ENCODE data around the gene DHX40. TPM values are rescaled to one million over a fixed set of nuclear protein-coding genes. Genes with fewer than 3 reads are reported as not detected.
A peak's percentile ranks its signal among the peaks of the same experiment; 100 is the strongest.

The DHX40 gene
- total and polyA plus RNA-seq, 2 of the 13 experiments (the other 11 are each of a cell fraction or from before 2014, with no cell fraction given): 22.2 to 37.0 TPM

DNA sequence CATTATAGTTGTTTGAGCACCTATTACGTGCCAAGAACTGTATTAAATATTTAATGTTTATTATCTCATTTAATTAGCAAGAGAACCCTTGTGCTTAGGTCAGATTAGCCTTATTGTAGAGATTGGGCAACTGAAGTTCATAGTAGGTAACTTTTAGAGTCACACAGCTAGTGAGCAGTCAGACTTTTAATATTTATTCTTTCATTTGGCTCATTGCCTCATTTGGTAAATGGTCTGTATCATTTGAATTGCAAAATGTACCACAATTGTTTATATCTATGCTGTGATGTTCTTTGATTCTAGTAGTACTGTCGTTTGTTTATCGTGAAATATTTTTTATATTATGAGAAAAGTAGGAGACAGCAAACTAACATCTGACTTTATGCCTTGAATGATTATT lies 61.9 kb downstream of the DHX40 start (continued):
- TF ChIP-seq, protein P1, sequence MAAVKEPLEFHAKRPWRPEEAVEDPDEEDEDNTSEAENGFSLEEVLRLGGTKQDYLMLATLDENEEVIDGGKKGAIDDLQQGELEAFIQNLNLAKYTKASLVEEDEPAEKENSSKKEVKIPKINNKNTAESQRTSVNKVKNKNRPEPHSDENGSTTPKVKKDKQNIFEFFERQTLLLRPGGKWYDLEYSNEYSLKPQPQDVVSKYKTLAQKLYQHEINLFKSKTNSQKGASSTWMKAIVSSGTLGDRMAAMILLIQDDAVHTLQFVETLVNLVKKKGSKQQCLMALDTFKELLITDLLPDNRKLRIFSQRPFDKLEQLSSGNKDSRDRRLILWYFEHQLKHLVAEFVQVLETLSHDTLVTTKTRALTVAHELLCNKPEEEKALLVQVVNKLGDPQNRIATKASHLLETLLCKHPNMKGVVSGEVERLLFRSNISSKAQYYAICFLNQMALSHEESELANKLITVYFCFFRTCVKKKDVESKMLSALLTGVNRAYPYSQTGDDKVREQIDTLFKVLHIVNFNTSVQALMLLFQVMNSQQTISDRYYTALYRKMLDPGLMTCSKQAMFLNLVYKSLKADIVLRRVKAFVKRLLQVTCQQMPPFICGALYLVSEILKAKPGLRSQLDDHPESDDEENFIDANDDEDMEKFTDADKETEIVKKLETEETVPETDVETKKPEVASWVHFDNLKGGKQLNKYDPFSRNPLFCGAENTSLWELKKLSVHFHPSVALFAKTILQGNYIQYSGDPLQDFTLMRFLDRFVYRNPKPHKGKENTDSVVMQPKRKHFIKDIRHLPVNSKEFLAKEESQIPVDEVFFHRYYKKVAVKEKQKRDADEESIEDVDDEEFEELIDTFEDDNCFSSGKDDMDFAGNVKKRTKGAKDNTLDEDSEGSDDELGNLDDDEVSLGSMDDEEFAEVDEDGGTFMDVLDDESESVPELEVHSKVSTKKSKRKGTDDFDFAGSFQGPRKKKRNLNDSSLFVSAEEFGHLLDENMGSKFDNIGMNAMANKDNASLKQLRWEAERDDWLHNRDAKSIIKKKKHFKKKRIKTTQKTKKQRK (IDR thresholded peaks at IDR 0.05; ENCODE audit: low read length): no peak
- TF ChIP-seq JUNB (CRISPR knock-in tag; IDR thresholded peaks at IDR 0.05; ENCODE audit: borderline replicate concordance) (no peak), FOXO1 (CRISPR knock-in tag; IDR thresholded peaks at IDR 0.05) (no peak), TAF15 (IDR thresholded peaks at IDR 0.05; ENCODE audit: low read depth, low read length, poor library complexity, severe bottlenecking) (no peak)

DNA sequence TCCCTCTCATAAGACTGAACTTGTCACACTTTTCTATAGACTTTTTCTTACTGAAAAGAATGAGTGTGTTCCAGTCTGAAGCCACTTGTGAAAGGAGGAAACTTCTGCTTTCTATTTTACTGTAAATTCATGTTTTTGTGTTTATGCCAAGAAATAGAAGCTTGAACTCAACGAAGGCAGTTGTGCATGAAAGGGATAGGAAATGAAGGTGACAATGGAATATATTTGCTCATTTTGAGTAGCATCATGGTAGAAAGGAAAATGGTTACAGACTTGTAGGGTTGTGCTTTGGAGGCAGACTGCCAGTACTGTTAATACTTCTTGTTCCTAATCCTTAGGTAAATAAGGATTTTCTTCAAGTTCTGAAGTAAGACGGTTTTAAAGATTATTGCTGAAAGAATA lies 62.4 kb downstream of the DHX40 start:
- H4K20me1 ChIP-seq (ENCODE audit: insufficient read depth, low read length): peaks cover 89% of the 10 kb centered on the region
- POLR2A ChIA-PET: no interaction called here

More for the DNA sequence above, 62.4 kb downstream of the DHX40 start:
- Histone ChIP-seq H3K27me3 (ENCODE audit: control insufficient read depth in 1 of 2, insufficient read depth in 2 of 2, low read length in 2 of 2) (no peaks in the 10 kb centered on the region), H3K9me3 (ENCODE audit: low read length) (no peaks in the 10 kb centered on the region), H3K27ac (ENCODE audit: extremely low read length, insufficient read depth, low read length) (no peak overlapping the region), H3K4me2 (ENCODE audit: low read depth, low read length) (no peak overlapping the region), H3K79me2 (ENCODE audit: insufficient read depth, low read length) (peaks cover 99% of the 10 kb centered on the region), H3K4me1 (ENCODE audit: insufficient read depth, low read length) (peaks cover 69% of the 10 kb centered on the region), H3K9ac (ENCODE audit: insufficient read depth, low read depth, low read length) (no peak overlapping the region), H3K36me3 (replicated peaks in 1 of 2; ENCODE audit: control insufficient read depth in 1 of 2, insufficient read depth in 2 of 2, low read length in 2 of 2) (peaks cover 0 to 6% of the 10 kb centered on the region in 2 experiments; a peak in 3 of 5 replicates), H2AFZ (ENCODE audit: low read length) (no peak overlapping the region), H3K4me3 (replicated peaks in 1 of 3; ENCODE audit: insufficient read depth in 1 of 3, low read depth in 2 of 3, low read length in 3 of 3) (no peak overlapping the region)
- DNase-seq (ENCODE audit: low spot score): no peak
- TF ChIP-seq, protein P2, sequence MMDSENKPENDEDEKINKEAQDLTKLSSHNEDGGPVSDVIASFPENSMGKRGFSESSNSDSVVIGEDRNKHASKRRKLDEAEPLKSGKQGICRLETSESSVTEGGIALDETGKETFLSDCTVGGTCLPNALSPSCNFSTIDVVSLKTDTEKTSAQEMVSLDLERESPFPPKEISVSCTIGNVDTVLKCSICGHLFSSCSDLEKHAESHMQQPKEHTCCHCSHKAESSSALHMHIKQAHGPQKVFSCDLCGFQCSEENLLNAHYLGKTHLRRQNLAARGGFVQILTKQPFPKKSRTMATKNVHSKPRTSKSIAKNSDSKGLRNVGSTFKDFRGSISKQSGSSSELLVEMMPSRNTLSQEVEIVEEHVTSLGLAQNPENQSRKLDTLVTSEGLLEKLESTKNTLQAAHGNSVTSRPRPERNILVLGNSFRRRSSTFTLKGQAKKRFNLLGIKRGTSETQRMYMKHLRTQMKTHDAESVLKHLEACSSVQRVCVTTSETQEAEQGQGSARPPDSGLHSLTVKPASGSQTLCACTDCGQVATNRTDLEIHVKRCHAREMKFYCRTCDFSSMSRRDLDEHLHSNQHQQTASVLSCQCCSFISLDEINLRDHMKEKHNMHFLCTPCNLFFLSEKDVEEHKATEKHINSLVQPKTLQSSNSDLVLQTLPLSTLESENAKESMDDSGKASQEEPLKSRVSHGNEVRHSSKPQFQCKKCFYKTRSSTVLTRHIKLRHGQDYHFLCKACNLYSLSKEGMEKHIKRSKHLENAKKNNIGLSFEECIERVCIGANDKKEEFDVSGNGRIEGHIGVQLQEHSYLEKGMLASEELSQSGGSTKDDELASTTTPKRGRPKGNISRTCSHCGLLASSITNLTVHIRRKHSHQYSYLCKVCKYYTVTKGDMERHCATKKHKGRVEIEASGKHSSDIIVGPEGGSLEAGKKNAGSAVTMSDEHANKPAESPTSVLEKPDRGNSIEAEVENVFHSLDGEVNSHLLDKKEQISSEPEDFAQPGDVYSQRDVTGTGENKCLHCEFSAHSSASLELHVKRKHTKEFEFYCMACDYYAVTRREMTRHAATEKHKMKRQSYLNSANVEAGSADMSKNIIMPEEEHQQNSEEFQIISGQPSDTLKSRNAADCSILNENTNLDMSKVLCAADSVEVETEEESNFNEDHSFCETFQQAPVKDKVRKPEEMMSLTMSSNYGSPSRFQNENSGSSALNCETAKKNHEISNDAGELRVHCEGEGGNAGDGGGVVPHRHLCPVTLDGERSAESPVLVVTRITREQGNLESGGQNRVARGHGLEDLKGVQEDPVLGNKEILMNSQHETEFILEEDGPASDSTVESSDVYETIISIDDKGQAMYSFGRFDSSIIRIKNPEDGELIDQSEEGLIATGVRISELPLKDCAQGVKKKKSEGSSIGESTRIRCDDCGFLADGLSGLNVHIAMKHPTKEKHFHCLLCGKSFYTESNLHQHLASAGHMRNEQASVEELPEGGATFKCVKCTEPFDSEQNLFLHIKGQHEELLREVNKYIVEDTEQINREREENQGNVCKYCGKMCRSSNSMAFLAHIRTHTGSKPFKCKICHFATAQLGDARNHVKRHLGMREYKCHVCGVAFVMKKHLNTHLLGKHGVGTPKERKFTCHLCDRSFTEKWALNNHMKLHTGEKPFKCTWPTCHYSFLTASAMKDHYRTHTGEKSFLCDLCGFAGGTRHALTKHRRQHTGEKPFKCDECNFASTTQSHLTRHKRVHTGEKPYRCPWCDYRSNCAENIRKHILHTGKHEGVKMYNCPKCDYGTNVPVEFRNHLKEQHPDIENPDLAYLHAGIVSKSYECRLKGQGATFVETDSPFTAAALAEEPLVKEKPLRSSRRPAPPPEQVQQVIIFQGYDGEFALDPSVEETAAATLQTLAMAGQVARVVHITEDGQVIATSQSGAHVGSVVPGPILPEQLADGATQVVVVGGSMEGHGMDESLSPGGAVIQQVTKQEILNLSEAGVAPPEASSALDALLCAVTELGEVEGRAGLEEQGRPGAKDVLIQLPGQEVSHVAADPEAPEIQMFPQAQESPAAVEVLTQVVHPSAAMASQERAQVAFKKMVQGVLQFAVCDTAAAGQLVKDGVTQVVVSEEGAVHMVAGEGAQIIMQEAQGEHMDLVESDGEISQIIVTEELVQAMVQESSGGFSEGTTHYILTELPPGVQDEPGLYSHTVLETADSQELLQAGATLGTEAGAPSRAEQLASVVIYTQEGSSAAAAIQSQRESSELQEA (CRISPR knock-in tag; IDR thresholded peaks at IDR 0.05; ENCODE audit: not compliant biosample characterization): no peak
- TF ChIP-seq ATF1 (CRISPR knock-in tag; IDR thresholded peaks at IDR 0.05): 0 out of 2 replicates have a peak, but pooled peaks have one; percentile 17
- CTCF ChIA-PET (ENCODE audit: low intra/inter-chr PET ratio, low total read pairs): no interaction called here
- BruUV-seq (replicated peaks): no TSS peak
- in situ Hi-C loops (cut with HindIII; ENCODE audit: extremely low pct_ligation_motif_present, low pct_unique_long_range_greater_than_20kb): no loop called here
- no peak for ATAC-seq
- WGBS (ENCODE audit: low lambda C conversion rate): 85% methylated on average over 2 of the region's 2 CpGs
- intact Hi-C loops (cut with micrococcal nuclease; ENCODE audit: unreplicated experiment): loop anchor here (2.0 kb wide), 1 partner anchor 61 kb away; no protein-coding TSS in a partner anchor
- no peak for FAIRE-seq

Measured in HepG2 (cell line).